GM23338 (cell line): Measurements from ENCODE around the gene KRTAP1-3. TPM values are rescaled to one million over a fixed set of nuclear protein-coding genes. Genes with fewer than 3 reads are reported as not detected.

Experiments
- ATAC-seq: fragments of 200-7000 bp; cut with Tn5 transposase; 3 replicates; pipeline ENCODE4 v1.9.1; 2020
- DNase-seq: peaks from one replicate; pipeline ENCODE4 v3.0.0-alpha.2; 2015; ENCODE audit warnings: low spot score
- H2AFZ ChIP-seq: fragments of 200-600 bp; sonication (generic); 2 replicates; pipeline ENCODE4 v1.8.0; 2016; ENCODE audit warnings: antibody characterized with exemption, mild to moderate bottlenecking, moderate library complexity
- H3F3A ChIP-seq: fragments of 200-600 bp; sonication (generic); replicated peaks from 2 replicates; pipeline ENCODE4 v1.8.0; 2017; ENCODE audit warnings: antibody characterized with exemption, mixed run types, low read depth
- H3K27ac ChIP-seq: fragments of 200-600 bp; sonication (generic); 2 replicates; pipeline ENCODE4 v1.6.1; 2016; ENCODE audit warnings: low read depth
- H3K27me3 ChIP-seq: fragments of 200-600 bp; sonication (generic); 2 replicates; pipeline ENCODE4 v1.8.0; 2016; ENCODE audit warnings: mild to moderate bottlenecking, mixed run types, moderate library complexity; ENCODE audit not compliant: insufficient read depth
- H3K36me3 ChIP-seq: fragments of 200-600 bp; sonication (generic); 2 replicates; pipeline ENCODE4 v1.8.0; 2016; ENCODE audit warnings: mild to moderate bottlenecking; ENCODE audit not compliant: insufficient read depth
- H3K4me1 ChIP-seq: fragments of 200-600 bp; sonication (generic); 2 replicates; pipeline ENCODE4 v1.8.0; 2016; ENCODE audit warnings: mild to moderate bottlenecking, moderate library complexity; ENCODE audit not compliant: insufficient read depth
- H3K4me2 ChIP-seq: fragments of 200-600 bp; sonication (generic); 2 replicates; pipeline ENCODE4 v1.7.1; 2017; ENCODE audit warnings: mixed run types
- H3K4me3 ChIP-seq: fragments of 200-600 bp; sonication (generic); 2 replicates; pipeline ENCODE4 v1.6.1; 2016; ENCODE audit warnings: mixed run types
- H3K79me2 ChIP-seq: fragments of 200-600 bp; sonication (generic); replicated peaks from 2 replicates; pipeline ENCODE4 v1.8.0; 2017; ENCODE audit warnings: mild to moderate bottlenecking; ENCODE audit not compliant: insufficient read depth
- H3K9me2 ChIP-seq: fragments of 200-600 bp; sonication (generic); 2 replicates; pipeline ENCODE4 v1.8.0; 2017; ENCODE audit not compliant: insufficient read depth
- H4K20me1 ChIP-seq: fragments of 200-600 bp; sonication (generic); replicated peaks from 2 replicates; pipeline ENCODE4 v1.8.0; 2017; ENCODE audit warnings: mild to moderate bottlenecking; ENCODE audit not compliant: insufficient read depth
- H3K27ac Mint-ChIP-seq: 2 replicates; pipeline ENCODE4 v1.8.0; 2020; ENCODE audit warnings: inconsistent platforms, mild to moderate bottlenecking, moderate library complexity, mixed read lengths
- H3K27me3 Mint-ChIP-seq: 3 replicates; pipeline ENCODE4 v1.8.0; 2022; ENCODE audit warnings: low read depth, mild to moderate bottlenecking, moderate library complexity, mixed read lengths, inconsistent platforms; ENCODE audit not compliant: insufficient read depth, poor library complexity
- H3K36me3 Mint-ChIP-seq: 3 replicates; pipeline ENCODE4 v1.8.0; 2021; ENCODE audit warnings: low read depth, mild to moderate bottlenecking, inconsistent platforms, moderate library complexity, mixed read lengths
- H3K4me1 Mint-ChIP-seq: 3 replicates; pipeline ENCODE4 v1.8.0; 2020; ENCODE audit warnings: mild to moderate bottlenecking, inconsistent platforms, mixed read lengths
- H3K4me3 Mint-ChIP-seq: 3 replicates; pipeline ENCODE4 v1.8.0; 2021; ENCODE audit warnings: moderate library complexity, mild to moderate bottlenecking, inconsistent platforms, mixed read lengths
- H3K9me3 Mint-ChIP-seq: 3 replicates; pipeline ENCODE4 v1.8.0; 2020; ENCODE audit warnings: moderate library complexity, mild to moderate bottlenecking, inconsistent platforms, mixed read lengths
- CREB1 ChIP-seq: fragments of 250-450 bp; sonication (Bioruptor Pico); IDR thresholded peaks from 2 replicates; pipeline ENCODE4 v1.5.0; 2020; ENCODE audit warnings: low read depth, mild to moderate bottlenecking, moderate library complexity
- CTCF ChIP-seq, 2 experiments: fragments of 200-600 bp in 1 of 2; sonication (generic) in 1 of 2; conservative IDR thresholded peaks; 2 replicates each; pipeline versions ENCODE4 v1.5.1 to v1.6.1; 2016 to 2017; ENCODE audit warnings: antibody characterized with exemption in 2 of 2, low read depth in 2 of 2, mild to moderate bottlenecking in 2 of 2, moderate library complexity in 1 of 2
- ETS1 ChIP-seq: IDR thresholded peaks from 2 replicates; pipeline ENCODE4 v1.6.1; 2016; ENCODE audit warnings: antibody characterized with exemption
- EZH2 ChIP-seq: fragments of 200-600 bp; sonication (generic); IDR thresholded peaks from one replicate; pipeline ENCODE4 v1.8.0; 2017; ENCODE audit warnings: antibody characterized with exemption, mild to moderate bottlenecking, low read depth; ENCODE audit not compliant: unreplicated experiment
- EZH2phosphoT487 ChIP-seq: fragments of 200-600 bp; sonication (generic); IDR thresholded peaks from one replicate; pipeline ENCODE4 v1.8.1; 2018; ENCODE audit warnings: antibody characterized with exemption; ENCODE audit not compliant: unreplicated experiment
- NANOG ChIP-seq: IDR thresholded peaks from 2 replicates; pipeline ENCODE4 v1.6.1; 2016; ENCODE audit warnings: antibody characterized with exemption, borderline replicate concordance
- POLR2AphosphoS5 ChIP-seq: IDR thresholded peaks from 2 replicates; pipeline ENCODE4 v1.6.1; 2016; ENCODE audit warnings: antibody characterized with exemption, low read depth
- REST ChIP-seq: IDR thresholded peaks from one replicate; pipeline ENCODE4 v1.6.1; 2018; ENCODE audit warnings: antibody characterized with exemption; ENCODE audit not compliant: unreplicated experiment
- STAT1 ChIP-seq: IDR thresholded peaks from one replicate; pipeline ENCODE4 v1.6.1; 2016; ENCODE audit warnings: antibody characterized with exemption; ENCODE audit not compliant: unreplicated experiment
- ZNF114 ChIP-seq: fragments of 250-450 bp; sonication (Bioruptor Pico); IDR thresholded peaks from 2 replicates; pipeline ENCODE4 v1.5.0; 2020; ENCODE audit warnings: mild to moderate bottlenecking, moderate library complexity
- ZNF331 ChIP-seq: fragments of 250-450 bp; sonication (Bioruptor Pico); IDR thresholded peaks from 2 replicates; pipeline ENCODE4 v1.5.0; 2020; ENCODE audit warnings: low read depth, mild to moderate bottlenecking, moderate library complexity
- polyA plus RNA-seq: library from polyadenylated mRNA; unstranded; fragments of >200 nt; fragmentation: Nextera tagmentation; extraction: Ambion mirVana; gene quantifications from 2 replicates; pipeline ENCODE4 v1.2.1, GENCODE V29; 2016
- total RNA-seq: library from RNA; depleted of rRNA; stranded (reverse); fragments of >200 nt; shearing (Covaris generic); gene quantifications from 2 replicates; pipeline ENCODE4 v1.2.3, GENCODE V29; 2014

Gene KRTAP1-3
- total and polyA plus RNA-seq, 2 experiments from 2014 or later, result not detected

DNA sequence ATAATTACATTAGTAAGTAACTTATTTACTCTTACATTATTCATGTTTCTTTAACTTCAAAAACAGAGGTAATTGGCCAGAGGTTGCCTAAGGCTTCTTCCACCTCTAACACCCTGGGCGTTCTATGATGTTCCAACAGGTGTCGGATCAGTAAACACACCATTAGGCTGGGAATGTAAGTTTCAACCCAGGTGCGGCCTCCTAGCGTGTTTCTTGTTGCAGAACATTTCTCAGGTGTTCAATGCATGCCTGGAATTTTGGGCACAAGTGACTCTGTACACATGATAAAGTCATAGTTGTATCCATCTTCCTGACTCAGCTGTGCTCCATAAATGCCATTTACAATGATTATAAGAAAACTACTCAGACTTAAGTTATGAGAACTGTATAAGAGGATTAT lies 19.4 kb upstream of the KRTAP1-3 start (continued):
- TF ChIP-seq CTCF (conservative IDR thresholded peaks at IDR 0.05; ENCODE audit: low read depth in 2 of 2) (no peak), STAT1 (no peak), ZNF114 (no peak), ETS1 (no peak), POLR2AphosphoS5 (no peak), EZH2 (no peak), NANOG (no peak), ZNF331 (CRISPR knock-in tag) (no peak), CREB1 (CRISPR knock-in tag) (no peak), EZH2phosphoT487 (no peak)

DNA sequence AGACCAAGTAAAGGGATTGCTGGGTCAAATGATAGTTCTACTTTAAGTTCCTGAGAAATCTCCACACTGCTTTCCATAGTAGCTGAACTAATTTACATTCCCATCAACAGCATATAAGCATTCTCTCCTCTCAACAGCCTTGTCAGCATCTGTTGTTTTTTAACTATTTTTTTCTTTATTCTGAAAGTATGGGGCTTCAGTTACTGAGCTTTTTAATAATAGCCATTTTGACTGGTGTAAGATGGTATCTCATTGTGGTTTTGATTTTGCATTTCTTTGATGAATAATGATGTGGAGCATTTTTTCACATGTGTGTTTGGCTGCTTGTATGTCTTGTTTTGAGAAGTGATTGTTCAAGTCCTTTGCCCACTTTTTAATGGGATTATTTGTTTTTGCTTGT lies 17.9 kb upstream of the KRTAP1-3 start:
- no peak overlapping the region for H3K4me3 Mint-ChIP-seq
- no peak overlapping the region for H3K4me3 ChIP-seq
- no peaks in the 10 kb centered on the region for H3K27me3 ChIP-seq
- peaks cover 16% of the 10 kb centered on the region for H3K4me1 Mint-ChIP-seq
- H3K4me1 ChIP-seq, result peaks cover 8% of the 10 kb centered on the region
- no peaks in the 10 kb centered on the region for H3K27me3 Mint-ChIP-seq
- no peaks in the 10 kb centered on the region for H3K36me3 ChIP-seq
- H3K4me2 ChIP-seq, result no peak overlapping the region
- H3K27ac Mint-ChIP-seq, result no peak overlapping the region
- no peak for ATAC-seq
- TF ChIP-seq STAT1 (no peak), EZH2phosphoT487 (no peak), ZNF114 (no peak), NANOG (no peak), ETS1 (no peak), CTCF (conservative IDR thresholded peaks at IDR 0.05; ENCODE audit: low read depth in 2 of 2) (no peak), EZH2 (no peak), REST (no peak)
- 0 out of 3 replicates have a peak, but pooled peaks cover 3% of the 10 kb centered on the region for H3K36me3 Mint-ChIP-seq
- no peaks in the 10 kb centered on the region for H4K20me1 ChIP-seq
- no peak overlapping the region for H2AFZ ChIP-seq
- H3F3A ChIP-seq, result no peaks in the 10 kb centered on the region
- peaks cover 6% of the 10 kb centered on the region; the same call in 1 of the 3 replicates for H3K9me3 Mint-ChIP-seq
- no peaks in the 10 kb centered on the region for H3K79me2 ChIP-seq
- H3K27ac ChIP-seq, result no peak overlapping the region
- no peaks in the 10 kb centered on the region for H3K9me2 ChIP-seq
- DNase-seq, result no peak
